Dendritic cell treated with granulocyte-macrophage colony-stimulating factor and Interleukin-4, amounts not matched to agents 40 ng/mL and 50 ng/mL, for 4 days (primary cell): ENCODE data around the gene TXNRD2.
A peak's percentile ranks its signal among the peaks of the same experiment; 100 is the strongest.
"Not testable (repeated sequence)": the region's sequence is repeated elsewhere in the genome, so short reads cannot be mapped to it uniquely, and the experiment has no call there.

Source experiments
- H3K27ac Mint-ChIP-seq: one replicate; pipeline ENCODE4 v1.8.0; 2022; ENCODE audit warnings: mild to moderate bottlenecking, mixed read lengths
- H3K27me3 Mint-ChIP-seq: one replicate; pipeline ENCODE4 v1.8.0; 2022; ENCODE audit warnings: mild to moderate bottlenecking, mixed read lengths
- H3K36me3 Mint-ChIP-seq: one replicate; pipeline ENCODE4 v1.8.0; 2022; ENCODE audit warnings: low read depth, mixed read lengths
- H3K4me1 Mint-ChIP-seq: one replicate; pipeline ENCODE4 v1.8.0; 2022; ENCODE audit warnings: low read depth, mixed read lengths
- H3K4me3 Mint-ChIP-seq: one replicate; pipeline ENCODE4 v1.8.0; 2022; ENCODE audit warnings: mild to moderate bottlenecking, moderate library complexity, mixed read lengths
- H3K9me3 Mint-ChIP-seq: one replicate; pipeline ENCODE4 v1.8.0; 2022; ENCODE audit warnings: mixed read lengths
- intact Hi-C: fragments of 100-400 bp; cut with micrococcal nuclease; formaldehyde crosslinking; loops from one replicate; pipeline ENCODE4 v1.15.0; 2022

TXNRD2 gene

DNA sequence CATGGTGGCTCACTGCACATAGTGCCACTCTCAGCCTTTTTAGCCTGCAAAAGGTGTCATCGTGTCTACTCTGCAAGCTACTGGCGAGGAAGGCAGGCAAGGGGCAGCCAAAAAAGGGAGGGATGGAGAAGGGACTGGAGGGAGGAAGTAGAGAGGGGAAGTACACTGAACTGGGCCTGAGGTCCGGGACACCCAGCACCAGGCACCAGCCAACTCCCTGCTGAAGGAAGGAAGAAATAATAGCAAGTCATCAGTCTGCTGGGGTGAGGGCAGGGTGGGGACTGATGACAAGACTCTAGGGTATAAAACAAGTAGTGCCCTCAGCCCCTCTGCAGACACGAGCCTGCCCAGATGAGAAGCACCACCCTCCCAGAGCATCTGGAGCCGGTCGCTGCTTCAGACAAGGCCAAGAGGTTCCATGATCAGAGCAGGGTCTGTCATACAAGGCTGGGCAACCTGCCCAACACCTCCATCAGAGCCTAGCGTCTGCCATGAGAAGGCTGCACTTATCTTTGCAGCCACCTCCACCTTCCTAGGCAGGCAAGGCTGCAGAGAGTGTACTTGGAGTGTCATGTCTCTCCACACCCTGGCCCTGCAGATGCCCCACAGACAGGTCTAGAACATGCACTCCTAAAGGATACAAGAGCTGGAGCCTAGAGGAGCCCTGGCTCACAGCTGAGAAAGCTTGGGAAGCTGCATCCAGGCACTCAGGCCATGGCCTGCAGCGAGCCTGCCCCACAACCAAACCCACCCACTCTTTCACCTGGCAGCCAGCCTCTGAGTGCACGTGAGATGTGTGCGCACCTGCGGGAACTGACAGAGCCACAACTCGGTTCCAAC is 9.0 kb downstream of the TXNRD2 start:
- intact Hi-C loops, result no loop called here
- Mint-ChIP-seq H3K27ac (peak overlapping the region; percentile 40), H3K36me3 (peaks cover 43% of the 10 kb centered on the region), H3K27me3 (no peaks in the 10 kb centered on the region), H3K4me1 (peaks cover 66% of the 10 kb centered on the region), H3K4me3 (no peak overlapping the region), H3K9me3 (peaks cover 20% of the 10 kb centered on the region)

DNA sequence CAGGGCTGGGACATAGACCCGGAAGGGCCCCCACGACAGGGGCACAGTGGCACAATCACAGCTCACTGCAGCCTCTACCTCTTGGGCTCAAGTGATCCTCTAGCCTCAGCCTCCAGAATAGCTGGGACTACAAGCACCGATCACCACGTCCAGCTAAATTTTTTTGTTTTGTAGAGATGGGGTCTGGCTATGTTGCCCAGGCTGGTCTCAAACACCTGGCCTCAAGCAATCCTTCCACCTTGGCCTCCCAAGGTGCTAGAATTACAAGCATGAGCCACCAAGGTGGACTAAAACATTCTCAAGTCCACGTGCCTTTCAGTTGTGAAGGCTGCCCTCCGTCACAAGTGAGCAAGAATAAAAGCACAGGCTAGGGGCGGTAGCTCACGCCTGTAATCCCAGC is 10.1 kb downstream of the TXNRD2 start:
- H3K27ac Mint-ChIP-seq, result no peak overlapping the region
- H3K9me3 Mint-ChIP-seq, result peaks cover 15% of the 10 kb centered on the region
- peaks cover 59% of the 10 kb centered on the region for H3K4me1 Mint-ChIP-seq
- peaks cover 37% of the 10 kb centered on the region for H3K36me3 Mint-ChIP-seq
- intact Hi-C loops, result no loop called here
- no peak overlapping the region for H3K4me3 Mint-ChIP-seq
- no peaks in the 10 kb centered on the region for H3K27me3 Mint-ChIP-seq

DNA sequence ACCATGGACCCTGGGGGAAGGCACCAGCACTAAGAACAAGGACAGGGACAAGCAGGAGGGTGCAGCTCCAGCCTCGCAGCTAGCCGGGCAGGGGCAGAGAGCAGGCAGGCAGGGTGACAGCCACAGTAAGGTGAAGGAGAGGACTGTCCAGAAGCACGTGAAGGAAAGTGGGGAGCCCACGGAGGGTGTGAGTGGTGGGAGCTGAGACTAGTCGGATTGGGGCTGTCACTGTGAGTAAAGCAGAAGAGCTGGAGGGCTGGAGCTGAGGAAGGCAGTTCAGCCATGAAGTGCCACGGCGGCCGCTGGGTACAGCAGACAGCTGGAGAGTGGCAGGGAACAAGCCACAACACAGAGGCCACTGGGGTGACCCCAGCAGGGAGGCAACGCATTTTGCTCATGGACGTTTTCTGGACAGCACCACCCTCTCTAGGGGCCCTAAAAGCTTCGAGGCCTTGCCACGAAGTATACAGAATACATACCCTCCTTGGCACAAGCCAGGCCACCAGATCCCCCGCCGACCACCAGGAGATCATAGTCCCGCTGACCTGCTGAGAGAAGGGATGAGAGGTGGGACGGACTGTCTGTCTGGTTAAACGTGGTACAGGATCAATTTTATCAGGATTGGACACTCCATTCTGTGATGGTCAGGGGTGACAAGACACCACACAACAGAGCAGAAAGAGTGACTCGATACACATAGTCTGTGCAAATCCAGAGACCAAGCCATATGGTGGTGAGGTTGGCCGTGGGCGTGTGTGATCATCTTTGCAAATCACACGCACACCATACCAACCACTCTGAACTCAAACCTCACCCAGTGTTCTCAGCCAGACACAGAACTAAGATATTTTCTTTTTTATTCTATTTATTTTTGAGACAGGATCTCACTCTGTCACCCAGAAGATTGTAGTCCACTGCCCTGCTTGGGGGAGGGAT is 10.8 kb downstream of the TXNRD2 start:
- Mint-ChIP-seq H3K4me1 (peaks cover 52% of the 10 kb centered on the region), H3K4me3 (no peak overlapping the region), H3K27ac (peak overlapping the region; percentile 9), H3K9me3 (peaks cover 8% of the 10 kb centered on the region), H3K27me3 (no peaks in the 10 kb centered on the region), H3K36me3 (peaks cover 30% of the 10 kb centered on the region)
- intact Hi-C loops, result no loop called here

DNA sequence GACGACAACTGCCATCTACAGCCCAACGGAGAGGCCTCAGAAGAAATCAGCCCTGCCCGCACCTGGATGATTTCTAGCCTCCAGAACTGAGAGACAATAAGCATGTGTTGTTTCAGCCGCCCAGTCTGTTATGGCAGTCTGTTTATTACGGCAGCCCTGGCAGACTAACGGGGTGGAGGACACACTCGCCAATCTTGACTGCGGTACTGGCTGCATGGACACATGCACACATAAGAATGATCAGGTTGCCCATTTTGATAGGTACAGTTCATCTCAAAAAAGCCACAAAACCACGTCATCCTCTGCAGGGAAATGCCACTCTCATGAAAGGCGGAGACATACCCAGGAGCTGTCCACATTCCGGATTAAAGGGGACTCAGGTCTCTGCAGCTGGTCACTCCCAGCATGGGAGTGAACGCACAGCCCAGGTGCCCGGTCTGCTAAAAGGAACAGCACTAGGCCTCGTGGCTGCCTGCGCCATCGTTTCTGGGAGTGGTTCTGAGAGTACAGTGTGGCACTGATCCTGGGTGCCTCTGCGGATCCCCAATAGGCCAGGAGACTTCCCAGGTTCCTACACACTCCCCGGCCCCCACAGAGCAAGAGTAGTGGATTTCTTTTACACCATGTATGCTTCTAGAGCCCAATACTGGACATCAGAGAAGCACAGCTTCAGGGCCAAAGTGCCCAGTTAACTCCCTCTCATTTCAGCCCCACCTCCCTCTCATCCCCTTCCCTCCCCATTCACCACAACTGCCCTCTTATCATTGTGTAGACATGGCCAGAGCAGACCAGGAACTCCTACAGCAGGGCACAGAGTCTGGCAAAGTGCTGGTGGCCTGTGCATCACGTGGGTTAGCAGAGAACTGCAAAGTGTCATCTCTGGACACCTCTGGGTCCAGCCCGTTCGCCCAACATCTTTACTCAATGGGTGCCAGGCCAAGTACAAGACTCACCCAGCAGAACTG is 11.8 kb downstream of the TXNRD2 start:
- peaks cover 28% of the 10 kb centered on the region for H3K36me3 Mint-ChIP-seq
- no peaks in the 10 kb centered on the region for H3K9me3 Mint-ChIP-seq
- H3K27ac Mint-ChIP-seq, result peak overlapping the region; percentile 9
- H3K27me3 Mint-ChIP-seq, result no peaks in the 10 kb centered on the region
- intact Hi-C loops, result no loop called here
- no peak overlapping the region for H3K4me3 Mint-ChIP-seq
- peaks cover 45% of the 10 kb centered on the region for H3K4me1 Mint-ChIP-seq

DNA sequence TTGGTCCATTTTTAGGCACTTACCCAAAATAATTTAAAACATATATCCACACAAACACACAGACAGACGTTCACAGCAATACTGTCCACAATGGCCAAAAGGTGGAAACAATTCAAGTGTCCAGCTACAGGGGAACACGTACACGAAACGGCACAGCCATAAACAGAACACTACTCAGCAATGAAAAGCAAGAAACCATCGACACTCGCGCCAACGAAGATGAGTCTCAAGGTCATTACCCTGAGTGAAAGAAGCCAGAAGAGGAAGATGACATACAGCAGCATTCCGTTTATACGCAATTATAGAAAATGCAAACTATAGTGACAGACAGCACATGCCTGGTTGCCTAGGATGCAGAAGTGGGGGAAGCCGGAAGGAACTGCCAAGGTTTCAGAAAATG is 13.4 kb downstream of the TXNRD2 start:
- intact Hi-C loops, result no loop called here
- no peaks in the 10 kb centered on the region for H3K27me3 Mint-ChIP-seq
- H3K4me1 Mint-ChIP-seq, result peaks cover 34% of the 10 kb centered on the region
- H3K36me3 Mint-ChIP-seq, result peaks cover 43% of the 10 kb centered on the region
- H3K9me3 Mint-ChIP-seq, result no peaks in the 10 kb centered on the region
- no peak overlapping the region for H3K4me3 Mint-ChIP-seq
- peak overlapping the region; percentile 45 for H3K27ac Mint-ChIP-seq

DNA sequence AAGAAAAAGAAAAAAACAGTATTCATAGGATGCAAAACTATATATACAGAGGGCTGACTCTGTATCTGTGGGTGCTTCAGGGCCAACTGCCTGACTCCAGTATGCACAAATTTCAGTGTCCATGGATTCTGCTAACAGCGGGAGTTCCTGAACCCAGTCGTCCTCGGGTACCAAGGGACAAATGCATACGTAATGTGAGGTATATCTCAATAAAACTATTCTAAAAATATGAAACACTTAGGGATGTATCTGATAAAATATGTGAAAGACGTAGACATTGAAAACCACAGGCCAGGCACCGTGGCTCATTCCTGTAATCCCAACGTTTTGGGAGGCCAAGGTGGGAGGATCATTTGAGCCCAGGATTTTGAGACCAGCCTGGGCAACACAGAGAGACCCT is 13.9 kb downstream of the TXNRD2 start:
- no peaks in the 10 kb centered on the region for H3K9me3 Mint-ChIP-seq
- intact Hi-C loops, result no loop called here
- H3K36me3 Mint-ChIP-seq, result peaks cover 48% of the 10 kb centered on the region
- peak overlapping the region; percentile 45 for H3K27ac Mint-ChIP-seq
- H3K4me1 Mint-ChIP-seq, result peaks cover 29% of the 10 kb centered on the region
- H3K27me3 Mint-ChIP-seq, result no peaks in the 10 kb centered on the region
- H3K4me3 Mint-ChIP-seq, result no peak overlapping the region

DNA sequence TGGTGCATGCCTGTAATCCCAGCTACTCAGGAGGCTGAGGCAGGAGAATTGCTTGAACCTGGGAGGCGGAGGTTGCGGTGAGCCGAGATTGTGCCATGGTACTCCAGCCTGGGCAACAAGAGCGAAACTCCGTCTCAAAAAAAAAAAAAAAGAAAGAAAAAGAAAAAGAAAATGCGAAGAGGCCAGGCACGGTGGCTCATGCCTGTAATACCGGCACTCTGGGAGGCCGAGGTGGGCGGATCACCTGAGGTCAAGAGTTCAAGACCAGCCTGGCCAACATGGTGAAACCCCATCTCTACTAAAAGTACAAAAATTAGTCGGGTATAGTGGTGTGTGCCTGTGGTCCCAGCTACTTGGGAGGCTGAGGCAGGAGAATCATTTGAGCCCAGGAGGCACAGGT is 15.6 kb downstream of the TXNRD2 start:
- intact Hi-C loops, H3K27ac Mint-ChIP-seq: not testable (repeated sequence)

DNA sequence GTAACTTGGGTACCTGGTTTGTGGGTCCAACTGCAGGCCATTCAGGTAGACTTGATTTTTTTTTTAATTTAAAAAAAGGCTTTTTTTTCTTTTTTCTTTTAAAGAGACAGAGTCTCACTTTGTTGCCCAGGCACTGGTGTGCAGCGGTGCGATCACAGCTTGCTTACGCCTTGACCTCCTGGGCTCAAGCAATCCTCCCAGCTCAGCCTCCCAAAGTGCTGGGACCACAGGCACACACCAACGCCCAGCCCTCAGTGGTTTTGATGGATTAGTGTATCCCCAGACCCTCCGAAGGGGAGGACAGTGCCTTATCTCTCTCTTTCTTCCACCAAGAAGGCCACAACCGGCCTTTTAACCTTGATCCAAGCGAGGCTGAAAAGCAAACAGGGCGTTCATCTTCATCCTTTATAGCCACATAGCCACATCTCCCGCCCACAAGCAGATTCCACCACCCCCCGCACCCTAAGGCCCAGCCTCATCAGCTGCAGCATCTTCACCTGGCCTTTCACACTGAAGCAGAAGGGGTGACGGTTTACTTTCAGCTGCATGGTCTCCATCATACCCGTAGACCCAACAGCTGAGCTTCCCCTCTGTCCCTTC is 17.6 kb downstream of the TXNRD2 start:
- no peaks in the 10 kb centered on the region for H3K27me3 Mint-ChIP-seq
- intact Hi-C loops, result no loop called here
- H3K9me3 Mint-ChIP-seq, result no peaks in the 10 kb centered on the region
- H3K27ac Mint-ChIP-seq, result no peak overlapping the region
- H3K36me3 Mint-ChIP-seq, result peaks cover 62% of the 10 kb centered on the region
- H3K4me1 Mint-ChIP-seq, result peaks cover 16% of the 10 kb centered on the region
- H3K4me3 Mint-ChIP-seq, result no peak overlapping the region

More for the DNA sequence above, 15.6 kb downstream of the TXNRD2 start:
- not testable (repeated sequence) for H3K27me3 Mint-ChIP-seq, H3K9me3 Mint-ChIP-seq, H3K4me3 Mint-ChIP-seq
- H3K36me3 Mint-ChIP-seq, result peaks cover 58% of the 10 kb centered on the region
- peaks cover 22% of the 10 kb centered on the region for H3K4me1 Mint-ChIP-seq

DNA sequence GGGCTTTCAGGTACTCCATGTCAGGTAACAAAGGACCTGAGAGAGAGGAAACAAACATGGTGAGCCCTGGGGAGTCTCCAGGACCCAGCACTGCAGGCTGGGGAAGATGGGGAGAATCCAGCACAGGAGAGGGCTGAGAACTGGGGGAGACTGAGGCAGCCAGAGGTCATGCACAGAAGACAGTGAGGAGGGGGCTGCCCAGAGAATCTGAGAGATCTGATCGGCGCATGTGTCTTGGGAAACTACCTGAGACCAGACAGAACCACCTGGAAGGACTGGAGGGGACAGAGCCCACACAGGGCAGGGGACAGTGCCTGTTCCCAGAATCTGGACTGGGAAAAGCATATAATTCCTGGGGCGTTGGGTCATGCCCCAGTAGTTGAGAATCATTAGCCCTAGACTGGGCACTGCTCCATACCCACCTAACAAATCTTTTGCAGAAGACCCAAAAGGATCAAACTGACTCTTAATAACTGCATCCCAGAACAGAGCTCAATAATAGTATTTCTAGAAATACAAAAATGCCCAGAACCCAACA is 20.0 kb downstream of the TXNRD2 start:
- Mint-ChIP-seq H3K27me3 (no peaks in the 10 kb centered on the region), H3K27ac (no peak overlapping the region), H3K4me3 (no peak overlapping the region), H3K36me3 (peaks cover 79% of the 10 kb centered on the region), H3K4me1 (peaks cover 5% of the 10 kb centered on the region), H3K9me3 (no peaks in the 10 kb centered on the region)
- intact Hi-C loops, result no loop called here

DNA sequence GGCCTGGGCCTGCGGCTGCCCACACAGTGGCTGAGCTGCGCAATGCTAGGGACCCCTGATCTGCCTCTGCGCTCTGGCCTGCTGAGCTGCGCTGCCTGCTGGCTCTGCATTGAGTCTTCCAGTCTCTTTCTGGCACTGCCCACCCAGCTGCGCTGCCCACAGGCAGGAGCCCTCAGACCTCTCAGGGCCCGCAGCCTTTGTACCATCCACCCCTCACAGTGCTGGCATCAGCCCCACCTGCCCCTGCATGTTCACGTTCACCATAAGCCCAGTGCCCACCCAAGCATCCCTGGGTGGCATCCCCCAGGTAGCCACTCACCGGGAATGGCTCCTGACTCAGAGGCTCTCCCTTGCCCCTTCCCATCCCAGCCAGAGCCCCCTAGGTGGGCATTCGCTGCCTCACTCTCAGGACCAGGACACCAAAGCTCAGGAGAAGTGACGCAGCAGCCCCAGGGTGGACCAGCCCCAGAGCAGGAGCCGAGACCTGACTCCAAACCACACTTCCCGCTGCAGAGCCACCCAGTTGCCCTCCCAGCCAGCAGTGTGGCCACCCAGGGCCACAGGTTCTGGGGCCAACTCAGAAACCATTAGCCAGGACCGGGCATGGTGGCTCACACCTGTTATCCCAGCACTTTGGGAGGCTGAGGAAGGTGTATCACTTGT is 21.8 kb downstream of the TXNRD2 start:
- Mint-ChIP-seq H3K27me3 (no peaks in the 10 kb centered on the region), H3K36me3 (peaks cover 91% of the 10 kb centered on the region), H3K4me3 (no peak overlapping the region), H3K9me3 (no peaks in the 10 kb centered on the region), H3K27ac (no peak overlapping the region), H3K4me1 (peaks cover 5% of the 10 kb centered on the region)
- intact Hi-C loops, result no loop called here

DNA sequence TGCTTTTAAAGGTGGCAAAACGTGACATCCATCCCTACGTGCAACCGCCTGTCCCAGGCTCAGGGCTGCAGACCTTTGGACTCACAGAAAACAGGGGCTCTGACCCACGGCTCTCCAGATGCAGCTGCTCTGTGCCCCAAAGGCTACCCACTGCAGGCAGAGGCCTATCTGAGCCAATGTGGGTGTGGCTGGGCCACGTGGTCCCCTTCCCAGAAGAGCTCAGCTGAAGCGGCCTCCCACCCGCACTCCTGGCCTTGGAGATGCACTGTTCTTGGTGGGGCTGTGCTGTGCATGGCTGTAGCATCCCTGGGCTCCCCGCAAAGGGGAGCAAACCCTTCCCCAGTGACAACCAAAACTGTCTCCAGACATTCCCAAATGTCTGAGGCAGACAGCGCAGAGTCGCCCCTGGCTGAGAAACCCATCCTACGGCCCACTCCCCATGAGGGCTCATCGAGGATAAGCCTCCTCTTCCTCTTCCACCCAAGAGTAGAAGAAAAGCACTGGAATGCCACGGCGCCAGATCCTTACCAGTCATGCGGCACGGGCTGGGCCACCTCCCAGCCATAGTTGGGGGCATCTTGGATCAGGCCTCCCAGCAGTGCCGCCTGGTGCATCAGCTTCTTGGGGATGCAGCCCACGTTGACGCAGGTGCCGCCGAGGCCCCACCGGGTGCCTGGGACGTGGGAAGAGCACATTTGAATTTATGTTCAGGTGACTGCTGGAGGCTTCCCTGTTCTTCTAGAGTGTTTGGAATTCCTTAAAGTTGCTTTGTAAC is 23.1 kb downstream of the TXNRD2 start:
- Mint-ChIP-seq H3K4me3 (no peak overlapping the region), H3K27me3 (no peaks in the 10 kb centered on the region), H3K36me3 (peaks cover 93% of the 10 kb centered on the region), H3K27ac (no peak overlapping the region), H3K4me1 (peaks cover 5% of the 10 kb centered on the region), H3K9me3 (no peaks in the 10 kb centered on the region)
- intact Hi-C loops, result no loop called here
